Mesenchymal stem cell (in vitro differentiated cells and primary cell): ENCODE data around the gene ABCG1.

Experiments used
- DNase-seq: peaks from one replicate; pipeline ENCODE4 v3.0.0-alpha.2; 2013
- H2AFZ ChIP-seq: one replicate; pipeline ENCODE4 v1.6.1; 2013; ENCODE audit warnings: low read depth, mild to moderate bottlenecking, control low read depth, inconsistent platforms, low read length, moderate library complexity
- H2AK5ac ChIP-seq: 2 replicates; pipeline ENCODE4 v1.6.1; 2013; ENCODE audit warnings: low read length, moderate library complexity, mild to moderate bottlenecking, inconsistent platforms; ENCODE audit not compliant: severe bottlenecking
- H2BK120ac ChIP-seq: one replicate; pipeline ENCODE4 v1.6.1; 2013; ENCODE audit warnings: low read depth, mild to moderate bottlenecking, inconsistent platforms, low read length, moderate library complexity
- H2BK12ac ChIP-seq, 2 experiments: one replicate each; pipeline ENCODE4 v1.6.1; 2013; ENCODE audit warnings: inconsistent platforms in 2 of 2, low read length in 2 of 2, mild to moderate bottlenecking in 2 of 2, moderate library complexity in 2 of 2, control low read depth in 1 of 2
- H2BK15ac ChIP-seq: one replicate; pipeline ENCODE4 v1.6.1; 2013; ENCODE audit warnings: mild to moderate bottlenecking, low read depth, inconsistent platforms; ENCODE audit not compliant: poor library complexity, severe bottlenecking
- H2BK5ac ChIP-seq: 2 replicates; pipeline ENCODE4 v1.6.1; 2013; ENCODE audit warnings: low read depth, mild to moderate bottlenecking, low read length, control low read depth, inconsistent platforms; ENCODE audit not compliant: poor library complexity, severe bottlenecking
- H3K14ac ChIP-seq, 2 experiments: one replicate each; pipeline ENCODE4 v1.6.1; 2013; ENCODE audit warnings: inconsistent platforms in 2 of 2, low read length in 2 of 2, control low read depth in 1 of 2, mild to moderate bottlenecking in 1 of 2, moderate library complexity in 1 of 2
- H3K18ac ChIP-seq, 2 experiments: one replicate each; pipeline ENCODE4 v1.6.1; 2013; ENCODE audit warnings: inconsistent platforms in 2 of 2, low read length in 2 of 2, control low read depth in 1 of 2, low read depth in 1 of 2, mild to moderate bottlenecking in 1 of 2
- H3K23ac ChIP-seq, 2 experiments: one replicate each; pipeline ENCODE4 v1.6.1; 2013; ENCODE audit warnings: inconsistent platforms in 2 of 2, low read length in 2 of 2, mild to moderate bottlenecking in 2 of 2, moderate library complexity in 2 of 2, control low read depth in 1 of 2
- H3K27ac ChIP-seq: 2 replicates; pipeline ENCODE4 v1.5.1; 2013; ENCODE audit warnings: mild to moderate bottlenecking, moderate library complexity, low read length, control low read depth, inconsistent platforms; ENCODE audit not compliant: poor library complexity, severe bottlenecking
- H3K27me3 ChIP-seq, 2 experiments: 2 replicates each; pipeline versions ENCODE4 v1.6.1 to v1.7.0; 2013; ENCODE audit warnings: low read length in 2 of 2, mild to moderate bottlenecking in 2 of 2, moderate library complexity in 2 of 2, control low read depth in 1 of 2, inconsistent platforms in 1 of 2; ENCODE audit not compliant: control insufficient read depth in 1 of 2, insufficient read depth in 1 of 2
- H3K36me3 ChIP-seq, 2 experiments: 2 replicates each; pipeline versions ENCODE4 v1.6.1 to v1.7.0; 2013; ENCODE audit warnings: low read length in 2 of 2, control low read depth in 1 of 2, inconsistent platforms in 1 of 2, low read depth in 1 of 2, mild to moderate bottlenecking in 1 of 2; ENCODE audit not compliant: insufficient read depth in 2 of 2, control insufficient read depth in 1 of 2
- H3K4ac ChIP-seq, 2 experiments: one replicate each; pipeline ENCODE4 v1.6.1; 2013; ENCODE audit warnings: inconsistent platforms in 2 of 2, low read length in 2 of 2, mild to moderate bottlenecking in 2 of 2, moderate library complexity in 2 of 2, control low read depth in 1 of 2, low read depth in 1 of 2
- H3K4me1 ChIP-seq: 2 replicates; pipeline ENCODE4 v1.6.1; 2013; ENCODE audit warnings: low read depth, low read length, control low read depth; ENCODE audit not compliant: control insufficient read depth, insufficient read depth
- H3K4me2 ChIP-seq: 2 replicates; pipeline ENCODE4 v1.6.1; 2013; ENCODE audit warnings: low read length, mild to moderate bottlenecking, inconsistent platforms; ENCODE audit not compliant: poor library complexity, severe bottlenecking
- H3K4me3 ChIP-seq, 2 experiments: 2 replicates each; pipeline versions ENCODE4 v1.5.1 to v1.7.0; 2013; ENCODE audit warnings: low read length in 2 of 2, mild to moderate bottlenecking in 2 of 2, control low read depth in 1 of 2, low read depth in 1 of 2; ENCODE audit not compliant: insufficient read depth in 1 of 2
- H3K79me1 ChIP-seq: replicated peaks from 2 replicates; pipeline ENCODE4 v1.6.1; 2013; ENCODE audit warnings: mild to moderate bottlenecking, control low read depth, low read length, inconsistent platforms; ENCODE audit not compliant: poor library complexity, severe bottlenecking
- H3K9ac ChIP-seq: 2 replicates; pipeline ENCODE4 v1.7.0; 2013; ENCODE audit warnings: mild to moderate bottlenecking, low read length, moderate library complexity
- H3K9me3 ChIP-seq: 2 replicates; pipeline ENCODE4 v1.7.0; 2013; ENCODE audit warnings: mild to moderate bottlenecking, low read length; ENCODE audit not compliant: control insufficient read depth
- H4K8ac ChIP-seq: one replicate; pipeline ENCODE4 v1.6.1; 2013; ENCODE audit warnings: inconsistent platforms, mild to moderate bottlenecking, low read length, moderate library complexity
- H4K91ac ChIP-seq: one replicate; pipeline ENCODE4 v1.6.1; 2013; ENCODE audit warnings: mild to moderate bottlenecking, low read length, inconsistent platforms
- WGBS: methylation state at CpG from one replicate; pipeline ENCODE4 v1.1.7; 2013; ENCODE audit warnings: mixed read lengths; 5-methylcytosine and 5-hydroxymethylcytosine counted together

ABCG1 gene

GRCh38 chr21:42319376-42319775 lies 100.4 kb downstream of the ABCG1 start:
- Histone ChIP-seq H3K9me3 (no peaks in the 10 kb centered on the region), H3K18ac (no peak overlapping the region), H2BK5ac (no peak overlapping the region), H3K27ac (no peak overlapping the region), H3K36me3 (peaks cover 0 to 3% of the 10 kb centered on the region in 2 experiments), H3K79me1 (no peaks in the 10 kb centered on the region), H2BK15ac (no peak overlapping the region), H2AFZ (no peak overlapping the region), H4K8ac (no peak overlapping the region), H3K4me2 (no peak overlapping the region), H2BK120ac (no peak overlapping the region), H3K9ac (no peak overlapping the region), H2BK12ac (no peak overlapping the region), H3K23ac (no peak overlapping the region), H2AK5ac (no peak overlapping the region), H4K91ac (no peak overlapping the region), H3K27me3 (peaks cover 0 to 51% of the 10 kb centered on the region in 2 experiments), H3K4me1 (peaks cover 42% of the 10 kb centered on the region), H3K4me3 (no peak overlapping the region), H3K4ac (no peak overlapping the region), H3K14ac (no peak overlapping the region)
- 80% methylated on average over 8 of the region's 10 CpGs for WGBS
- DNase-seq, result no peak

GRCh38 chr21:42319851-42320572 lies 101.1 kb downstream of the ABCG1 start:
- 87% methylated on average over 17 of the region's 17 CpGs for WGBS
- Histone ChIP-seq H3K4me3 (no peak overlapping the region), H4K91ac (no peak overlapping the region), H2BK120ac (no peak overlapping the region), H3K4me1 (peaks cover 39% of the 10 kb centered on the region), H3K4me2 (no peak overlapping the region), H3K27ac (no peak overlapping the region), H3K14ac (no peak overlapping the region), H2BK15ac (no peak overlapping the region), H3K9me3 (no peaks in the 10 kb centered on the region), H2BK12ac (no peak overlapping the region), H3K79me1 (no peaks in the 10 kb centered on the region), H2BK5ac (no peak overlapping the region), H3K23ac (no peak overlapping the region), H3K27me3 (peaks cover 0 to 51% of the 10 kb centered on the region in 2 experiments), H3K4ac (no peak overlapping the region), H3K36me3 (peaks cover 0 to 3% of the 10 kb centered on the region in 2 experiments), H3K18ac (no peak overlapping the region), H2AFZ (no peak overlapping the region), H3K9ac (no peak overlapping the region), H2AK5ac (no peak overlapping the region), H4K8ac (no peak overlapping the region)
- DNase-seq, result no peak

- no peak overlapping the region for H2AK5ac ChIP-seq
- no peak overlapping the region for H3K4ac ChIP-seq
- no peak overlapping the region for H3K18ac ChIP-seq
- 83% methylated on average over 8 of the region's 8 CpGs for WGBS
- H2BK15ac ChIP-seq, result no peak overlapping the region
- no peak overlapping the region for H2BK5ac ChIP-seq
- no peak overlapping the region for H3K14ac ChIP-seq
- no peaks in the 10 kb centered on the region for H3K9me3 ChIP-seq
- no peak overlapping the region for H3K23ac ChIP-seq
- no peak overlapping the region for H4K8ac ChIP-seq
- H4K91ac ChIP-seq, result no peak overlapping the region
- H3K79me1 ChIP-seq, result no peaks in the 10 kb centered on the region
- no peak overlapping the region for H2BK120ac ChIP-seq
- no peak overlapping the region for H2AFZ ChIP-seq
- DNase-seq, result no peak
- no peak overlapping the region for H3K27ac ChIP-seq
- H3K4me3 ChIP-seq, result no peak overlapping the region
- no peak overlapping the region for H3K9ac ChIP-seq
- H3K4me1 ChIP-seq, result peaks cover 32% of the 10 kb centered on the region
- H3K4me2 ChIP-seq, result no peak overlapping the region
- H3K36me3 ChIP-seq, result peaks cover 0 to 3% of the 10 kb centered on the region in 2 experiments
- no peak overlapping the region for H2BK12ac ChIP-seq
- H3K27me3 ChIP-seq, result peaks cover 0 to 50% of the 10 kb centered on the region in 2 experiments
These were observed 101.9 kb downstream of the ABCG1 start for GRCh38 chr21:42320791-42321190.

GRCh38 chr21:42321231-42321630 lies 102.3 kb downstream of the ABCG1 start:
- no peak overlapping the region for H3K9ac ChIP-seq
- no peak overlapping the region for H2BK120ac ChIP-seq
- no peak for DNase-seq
- H3K4me2 ChIP-seq, result no peak overlapping the region
- H3K4me1 ChIP-seq, result peaks cover 30% of the 10 kb centered on the region
- no peak overlapping the region for H2AFZ ChIP-seq
- no peak overlapping the region for H4K91ac ChIP-seq
- H3K4me3 ChIP-seq, result no peak overlapping the region
- no peak overlapping the region for H3K23ac ChIP-seq
- H2BK5ac ChIP-seq, result no peak overlapping the region
- no peak overlapping the region for H2BK15ac ChIP-seq
- 82% methylated on average over 10 of the region's 10 CpGs for WGBS
- no peak overlapping the region for H3K27ac ChIP-seq
- H2BK12ac ChIP-seq, result no peak overlapping the region
- no peak overlapping the region for H3K18ac ChIP-seq
- no peaks in the 10 kb centered on the region for H3K9me3 ChIP-seq
- peaks cover 0 to 3% of the 10 kb centered on the region in 2 experiments for H3K36me3 ChIP-seq
- no peak overlapping the region for H2AK5ac ChIP-seq
- no peak overlapping the region for H3K4ac ChIP-seq
- H3K27me3 ChIP-seq, result peaks cover 0 to 48% of the 10 kb centered on the region in 2 experiments
- H3K14ac ChIP-seq, result no peak overlapping the region
- H3K79me1 ChIP-seq, result no peaks in the 10 kb centered on the region
- H4K8ac ChIP-seq, result no peak overlapping the region
